Thyroid gland (tissue), 4 donors: ENCODE measurements around the gene LEFTY2. TPM values are rescaled to one million over a fixed set of nuclear protein-coding genes. Genes with fewer than 3 reads are reported as not detected.

Experiments
- DNase-seq, 2 donors: peaks; one replicate each; pipeline ENCODE4 v3.0.0-alpha.2; 2019
- H3K27ac ChIP-seq, 3 donors: fragments of 200-600 bp; sonication (generic); 1 replicate in 2 of 3; 2 replicates in 1 of 3; pipeline ENCODE4 v1.5.1; 2016 to 2019; ENCODE audit warnings: mild to moderate bottlenecking in 1 of 3, moderate library complexity in 1 of 3
- H3K27me3 ChIP-seq: fragments of 200-600 bp; sonication (generic); one replicate; pipeline ENCODE4 v1.5.1; 2019
- H3K36me3 ChIP-seq, 2 donors: fragments of 200-600 bp; sonication (generic); one replicate each; pipeline ENCODE4 v1.5.1; 2016 to 2019
- H3K4me1 ChIP-seq, 2 donors: fragments of 200-600 bp; sonication (generic); one replicate each; pipeline ENCODE4 v1.5.1; 2017 to 2019
- H3K4me3 ChIP-seq, 3 donors: fragments of 200-600 bp; sonication (generic); replicated peaks in 1 of 3; 1 replicate in 2 of 3; 2 replicates in 1 of 3; pipeline ENCODE4 v1.5.1; 2016; ENCODE audit warnings: mild to moderate bottlenecking in 1 of 3
- H3K9me3 ChIP-seq: fragments of 200-600 bp; sonication (generic); one replicate; pipeline ENCODE4 v1.5.1; 2017
- CTCF ChIP-seq, 6 experiments: fragments of 200-600 bp in 3 of 6; fragments of 450-650 bp in 3 of 6; sonication (generic) in 3 of 6; IDR thresholded peaks; one replicate each; pipeline ENCODE4 v1.5.1; 2016 to 2019; ENCODE audit warnings: antibody characterized with exemption in 6 of 6, mild to moderate bottlenecking in 2 of 6, inconsistent platforms in 1 of 6, moderate library complexity in 1 of 6
- POLR2A ChIP-seq, 2 donors: fragments of 450-650 bp; IDR thresholded peaks; one replicate each; pipeline ENCODE4 v1.6.1; 2017; ENCODE audit warnings: antibody characterized with exemption in 2 of 2, mild to moderate bottlenecking in 2 of 2, moderate library complexity in 1 of 2
- WGBS, 2 donors: methylation state at CpG; one replicate each; pipeline ENCODE4 v1.1.5; 2017; 5-methylcytosine and 5-hydroxymethylcytosine counted together
- intact Hi-C: fragments of 100-400 bp; cut with DNase I; formaldehyde crosslinking; loops from one replicate; pipeline ENCODE4 v1.15.1; 2023
- total RNA-seq, 4 donors: library from RNA; depleted of rRNA; stranded (reverse); fragments of >200 nt; gene quantifications; one replicate each; pipeline ENCODE4 v1.2.3, GENCODE V29; 2016

LEFTY2 gene
- total RNA-seq, 4 donors from 2014 or later: 0.11 to 0.29 TPM; not detected in 2

DNA sequence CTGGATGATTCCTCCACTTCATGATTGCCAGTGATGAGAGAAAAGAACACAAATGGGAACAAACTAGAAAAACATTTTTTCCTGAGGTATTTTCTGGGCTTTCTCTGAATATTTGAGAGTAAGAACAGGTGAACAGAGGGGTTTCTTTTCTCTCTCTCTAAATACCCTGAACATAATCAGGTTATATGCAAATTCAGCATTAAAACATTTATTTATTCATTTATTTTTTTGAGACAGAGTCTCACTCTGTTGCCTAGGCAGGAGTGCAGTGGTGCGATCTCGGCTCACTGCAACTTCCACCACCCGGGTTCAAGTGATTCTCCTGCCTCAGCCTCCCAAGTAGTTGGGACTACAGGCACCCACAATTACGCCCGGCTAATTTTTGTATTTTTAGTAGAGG, 5.8 kb upstream of the LEFTY2 start:
- Histone ChIP-seq H3K4me3 (no peak overlapping the region), H3K27me3 (no peaks in the 10 kb centered on the region), H3K4me1 (no peaks in the 10 kb centered on the region), H3K9me3 (no peaks in the 10 kb centered on the region), H3K36me3 (no peaks in the 10 kb centered on the region), H3K27ac (no peak overlapping the region)
- TF ChIP-seq POLR2A (IDR thresholded peaks at IDR 0.05) (no peak), CTCF (IDR thresholded peaks at IDR 0.05) (no peak)
- 90 to 96% methylated on average over 5 of the region's 5 CpGs for whole genome bisulfite sequencing, 2 donors
- intact Hi-C loops: no loop called here
- DNase-seq: no peak

DNA sequence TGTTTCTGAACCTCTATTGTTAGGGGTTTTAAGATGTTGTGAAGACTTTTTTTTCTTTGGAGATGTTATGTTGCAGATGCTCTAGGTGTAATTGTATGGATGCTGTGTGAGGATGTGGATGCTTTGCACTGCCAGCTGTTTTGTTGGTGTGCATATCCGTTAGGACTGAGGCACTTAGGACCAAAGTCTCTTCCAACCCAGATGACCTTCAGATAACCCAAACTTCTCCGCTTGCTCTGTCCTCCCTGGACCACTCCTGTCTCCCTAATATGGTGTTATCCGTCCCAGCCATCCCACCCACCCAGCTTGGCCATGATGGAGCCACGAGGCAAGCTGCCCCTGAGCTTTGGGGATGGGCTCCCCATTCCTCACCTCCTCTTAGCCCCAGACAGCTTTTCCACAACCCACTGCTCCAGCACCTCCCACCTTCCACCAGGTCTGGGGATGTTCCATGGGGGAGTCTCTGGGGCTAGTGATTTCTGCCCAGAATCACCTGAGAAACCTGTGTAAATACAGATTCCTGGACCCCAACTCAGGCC, 5.1 kb upstream of the LEFTY2 start:
- TF ChIP-seq CTCF (IDR thresholded peaks at IDR 0.05) (no peak), POLR2A (IDR thresholded peaks at IDR 0.05) (no peak)
- no peak overlapping the region for H3K27ac ChIP-seq
- no peak overlapping the region for H3K4me3 ChIP-seq
- no peaks in the 10 kb centered on the region for H3K27me3 ChIP-seq
- intact Hi-C loops: no loop called here
- DNase-seq: no peak
- 72 to 87% methylated on average over 4 of the region's 4 CpGs for WGBS, 2 donors
- H3K9me3 ChIP-seq: no peaks in the 10 kb centered on the region
- peaks cover 0 to 5% of the 10 kb centered on the region in 2 donors for H3K4me1 ChIP-seq
- no peaks in the 10 kb centered on the region for H3K36me3 ChIP-seq

DNA sequence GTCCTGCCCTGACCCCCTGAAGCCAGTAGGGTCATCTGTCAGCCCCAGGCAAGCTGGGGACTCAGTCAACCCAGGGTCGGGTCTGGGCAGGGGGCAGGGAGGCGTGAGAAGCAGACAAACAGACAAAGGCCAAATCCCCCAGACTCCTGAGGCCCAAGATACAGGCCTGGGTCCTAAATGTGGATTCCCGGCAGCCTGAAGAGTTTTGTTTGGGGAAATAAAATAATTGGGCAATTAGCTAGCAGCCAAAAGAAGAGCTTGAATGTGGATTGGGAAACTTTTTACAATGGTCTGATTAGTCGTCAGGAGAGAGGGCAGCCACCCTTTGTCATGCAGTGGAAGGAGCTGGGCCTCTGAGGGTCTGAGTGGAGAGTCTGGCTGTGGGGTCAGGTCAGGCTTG, 4.5 kb upstream of the LEFTY2 start:
- Histone ChIP-seq H3K9me3 (no peaks in the 10 kb centered on the region), H3K4me3 (no peak overlapping the region), H3K27ac (no peak overlapping the region), H3K27me3 (no peaks in the 10 kb centered on the region), H3K4me1 (peaks cover 0 to 10% of the 10 kb centered on the region in 2 donors), H3K36me3 (no peaks in the 10 kb centered on the region)
- DNase-seq: no peak
- 73 to 75% methylated on average over 4 of the region's 4 CpGs for WGBS, 2 donors
- intact Hi-C loops: no loop called here
- no peak for TF ChIP-seq POLR2A (IDR thresholded peaks at IDR 0.05)
- TF ChIP-seq CTCF (IDR thresholded peaks at IDR 0.05): no peak

GRCh38 chr1:225944951-225945350, 3.9 kb upstream of the LEFTY2 start:
- no peaks in the 10 kb centered on the region for H3K36me3 ChIP-seq
- peaks cover 0 to 11% of the 10 kb centered on the region in 2 donors for H3K4me1 ChIP-seq
- TF ChIP-seq POLR2A (IDR thresholded peaks at IDR 0.05) (no peak), CTCF (IDR thresholded peaks at IDR 0.05) (no peak)
- H3K27ac ChIP-seq: no peak overlapping the region
- H3K27me3 ChIP-seq: no peaks in the 10 kb centered on the region
- intact Hi-C loops: no loop called here
- H3K4me3 ChIP-seq: no peak overlapping the region
- H3K9me3 ChIP-seq: no peaks in the 10 kb centered on the region
- DNase-seq: no peak
- 79 to 93% methylated on average over 7 of the region's 7 CpGs for WGBS, 2 donors

GRCh38 chr1:225944387-225944786, 3.4 kb upstream of the LEFTY2 start:
- DNase-seq: no peak
- Histone ChIP-seq H3K27ac (no peak overlapping the region), H3K27me3 (no peaks in the 10 kb centered on the region), H3K4me3 (no peak overlapping the region), H3K9me3 (no peaks in the 10 kb centered on the region), H3K36me3 (no peaks in the 10 kb centered on the region), H3K4me1 (peaks cover 0 to 11% of the 10 kb centered on the region in 2 donors)
- intact Hi-C loops: no loop called here
- WGBS, 2 donors: 94 to 100% methylated on average over 2 of the region's 2 CpGs
- TF ChIP-seq CTCF (IDR thresholded peaks at IDR 0.05) (no peak), POLR2A (IDR thresholded peaks at IDR 0.05) (no peak)
